GM20000 (cell line): ENCODE measurements around the gene CCIN.

Source experiments
- DNase-seq: peaks from one replicate; pipeline ENCODE4 v3.0.0; 2012; ENCODE audit warnings: low spot score
- TF ChIP-seq, protein P1 (sequence below): IDR thresholded peaks from 2 replicates; pipeline ENCODE4 v1.5.1; 2012; ENCODE audit warnings: mild to moderate bottlenecking, control low read depth; ENCODE audit errors: extremely low read depth, missing control alignments

The CCIN gene

DNA sequence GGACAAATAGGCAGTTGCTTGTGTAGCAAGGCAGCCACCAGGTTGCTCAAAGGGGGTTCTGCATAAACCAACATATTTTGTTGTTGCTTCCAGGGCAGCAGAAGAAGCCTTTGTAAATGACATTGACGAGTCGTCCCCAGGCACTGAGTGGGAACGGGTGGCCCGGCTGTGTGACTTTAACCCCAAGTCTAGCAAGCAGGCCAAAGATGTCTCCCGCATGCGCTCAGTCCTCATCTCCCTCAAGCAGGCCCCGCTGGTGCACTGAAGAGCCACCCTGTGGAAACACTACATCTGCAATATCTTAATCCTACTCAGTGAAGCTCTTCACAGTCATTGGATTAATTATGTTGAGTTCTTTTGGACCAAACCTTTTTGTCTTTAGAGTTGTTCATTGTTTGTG lies 42.3 kb downstream of the CCIN start:
- DNase-seq: no peak
- TF ChIP-seq, protein P1, sequence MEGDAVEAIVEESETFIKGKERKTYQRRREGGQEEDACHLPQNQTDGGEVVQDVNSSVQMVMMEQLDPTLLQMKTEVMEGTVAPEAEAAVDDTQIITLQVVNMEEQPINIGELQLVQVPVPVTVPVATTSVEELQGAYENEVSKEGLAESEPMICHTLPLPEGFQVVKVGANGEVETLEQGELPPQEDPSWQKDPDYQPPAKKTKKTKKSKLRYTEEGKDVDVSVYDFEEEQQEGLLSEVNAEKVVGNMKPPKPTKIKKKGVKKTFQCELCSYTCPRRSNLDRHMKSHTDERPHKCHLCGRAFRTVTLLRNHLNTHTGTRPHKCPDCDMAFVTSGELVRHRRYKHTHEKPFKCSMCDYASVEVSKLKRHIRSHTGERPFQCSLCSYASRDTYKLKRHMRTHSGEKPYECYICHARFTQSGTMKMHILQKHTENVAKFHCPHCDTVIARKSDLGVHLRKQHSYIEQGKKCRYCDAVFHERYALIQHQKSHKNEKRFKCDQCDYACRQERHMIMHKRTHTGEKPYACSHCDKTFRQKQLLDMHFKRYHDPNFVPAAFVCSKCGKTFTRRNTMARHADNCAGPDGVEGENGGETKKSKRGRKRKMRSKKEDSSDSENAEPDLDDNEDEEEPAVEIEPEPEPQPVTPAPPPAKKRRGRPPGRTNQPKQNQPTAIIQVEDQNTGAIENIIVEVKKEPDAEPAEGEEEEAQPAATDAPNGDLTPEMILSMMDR: no peak

DNA sequence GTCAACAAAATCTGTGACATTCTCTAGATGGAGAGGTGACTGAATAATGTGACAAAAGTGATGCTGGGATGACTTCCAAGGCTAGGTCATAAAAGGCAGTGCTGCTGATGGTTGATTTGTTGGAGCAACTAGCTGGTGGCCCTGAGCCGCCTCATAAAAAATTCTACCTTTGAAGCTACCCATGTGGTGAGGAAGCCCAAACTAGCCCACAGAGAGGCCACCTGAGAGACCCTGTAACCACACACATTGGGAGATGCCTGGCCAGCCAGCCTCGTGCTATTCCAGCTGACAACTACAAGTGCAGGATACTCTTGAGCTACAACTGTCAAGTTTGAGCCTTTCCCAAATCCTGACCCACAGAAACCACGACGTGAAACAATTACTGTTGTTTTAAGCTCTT lies 44.2 kb downstream of the CCIN start:
- no peak for DNase-seq
- TF ChIP-seq, protein P1: no peak

DNA sequence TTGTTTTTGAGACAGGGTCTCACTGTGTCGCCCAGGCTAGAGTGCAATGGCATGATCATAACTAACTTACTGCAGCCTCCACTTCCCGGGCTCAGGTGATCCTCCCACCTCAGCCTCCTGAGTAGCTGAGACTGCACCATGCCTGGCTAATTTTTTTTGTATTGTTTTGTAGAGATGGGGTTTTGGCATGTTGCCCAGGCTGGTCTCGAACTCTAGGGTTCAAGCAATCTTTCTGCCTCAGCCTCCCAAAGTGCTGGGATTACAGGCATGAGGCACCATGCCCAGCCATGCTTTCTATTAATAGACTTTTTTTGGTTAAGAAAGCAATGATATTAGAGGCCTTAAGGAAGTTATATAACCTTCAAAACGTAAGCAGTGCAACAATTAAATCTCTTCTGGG lies 44.8 kb downstream of the CCIN start:
- DNase-seq: no peak
- TF ChIP-seq, protein P1: no peak

DNA sequence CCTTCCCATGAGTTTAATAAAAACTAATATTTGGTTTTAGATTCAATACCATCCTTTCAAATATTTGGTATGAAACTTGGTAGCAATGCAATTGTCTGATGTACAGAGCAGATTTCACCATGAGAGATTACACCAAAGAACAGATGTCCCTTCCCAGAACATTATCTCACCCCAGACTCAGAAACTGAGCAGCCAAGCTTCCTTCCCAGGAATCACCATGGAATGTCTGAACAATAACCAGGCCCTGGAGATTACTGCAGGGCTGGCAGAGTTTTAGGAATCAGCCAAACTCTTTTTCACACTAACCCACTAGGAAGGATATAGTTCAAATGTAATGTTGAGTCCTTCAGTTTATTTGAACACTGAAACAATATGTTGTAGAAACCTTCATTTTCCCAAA lies 45.4 kb downstream of the CCIN start:
- TF ChIP-seq, protein P1: no peak
- DNase-seq: no peak

DNA sequence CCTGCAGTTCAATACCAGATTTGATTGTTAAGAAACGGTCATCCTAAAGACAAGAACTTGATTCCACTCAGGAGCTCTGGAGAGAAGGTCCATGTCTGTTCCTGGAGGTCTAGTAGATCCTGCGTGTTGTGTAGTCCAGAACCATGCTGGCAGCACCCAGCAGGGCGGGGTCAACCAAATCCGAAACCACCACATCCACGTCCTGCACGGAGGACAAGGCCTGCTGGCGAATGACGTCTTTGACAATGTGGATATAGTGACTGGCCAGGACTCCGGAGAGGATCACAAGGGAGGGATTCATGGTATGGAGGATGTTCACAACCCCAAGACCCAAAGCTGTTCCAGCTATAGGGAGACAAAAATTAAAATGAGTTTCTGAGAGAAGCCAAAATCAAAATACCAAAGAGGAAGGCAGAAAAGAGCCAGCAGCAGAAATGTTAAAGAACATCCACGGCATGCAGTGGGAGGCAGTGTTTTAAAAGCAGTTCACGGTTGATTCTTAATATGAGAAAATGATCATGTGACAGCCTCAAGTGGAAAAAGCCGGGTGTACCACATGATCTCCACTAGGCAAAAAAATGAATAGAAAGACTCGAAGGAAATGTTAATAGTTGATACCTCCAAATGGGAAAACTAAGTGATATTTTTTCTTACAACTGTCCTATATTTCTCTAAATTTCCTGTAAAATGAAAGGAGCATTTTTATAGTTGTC lies 48.2 kb downstream of the CCIN start:
- TF ChIP-seq, protein P1: no peak
- no peak for DNase-seq

DNA sequence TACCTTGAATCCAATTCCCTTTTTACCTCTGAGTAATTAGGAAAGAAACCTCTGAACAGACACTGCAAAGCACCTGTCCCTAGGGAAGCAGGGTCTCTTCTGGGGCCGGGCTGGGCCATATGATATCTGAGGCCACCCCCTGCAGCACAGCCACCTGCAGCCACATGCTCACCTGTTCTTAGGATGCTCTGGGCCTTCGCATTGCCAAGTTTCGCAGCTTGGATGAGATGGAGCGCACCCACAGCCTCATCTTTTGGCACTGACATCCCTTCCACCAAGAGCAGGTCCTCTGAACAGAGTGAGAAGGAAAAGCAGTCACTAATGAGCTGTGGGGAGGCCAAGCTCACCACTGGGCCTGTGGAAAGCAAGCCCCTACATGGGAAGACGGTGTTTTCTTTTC lies 48.8 kb downstream of the CCIN start:
- TF ChIP-seq, protein P1: no peak

DNA sequence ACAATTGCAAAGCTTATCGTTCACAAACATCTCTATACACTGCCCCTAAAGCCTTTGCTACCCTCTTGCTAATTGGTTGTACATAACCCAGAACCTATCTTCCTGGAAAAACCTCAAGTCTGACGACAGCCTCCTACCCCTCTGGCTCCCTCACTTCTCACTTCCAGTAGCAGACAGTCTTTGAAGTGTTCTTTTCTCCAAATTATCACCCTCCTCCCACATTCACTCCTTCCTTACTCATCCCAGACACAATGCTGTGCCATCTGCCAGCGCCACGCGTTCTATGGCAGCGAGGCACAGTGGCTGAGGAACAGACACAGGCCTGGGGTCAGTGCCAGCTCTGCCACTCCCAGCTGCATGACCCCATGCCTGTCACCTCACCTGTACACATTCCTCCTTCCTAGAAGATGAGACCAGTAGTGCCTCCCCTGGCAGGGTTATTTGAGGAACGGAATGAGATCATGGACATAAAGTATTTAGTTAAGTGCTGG lies 49.3 kb downstream of the CCIN start:
- no peak for DNase-seq
- TF ChIP-seq, protein P1: no peak

More for the DNA sequence above, 48.8 kb downstream of the CCIN start:
- DNase-seq: no peak
